Pancreas (tissue), 10 donors: ENCODE data around the gene INSYN1. TPM values are rescaled to one million over a fixed set of nuclear protein-coding genes. Genes with fewer than 3 reads are reported as not detected.
A peak's percentile ranks its signal among the peaks of the same experiment; 100 is the strongest.
"Not testable (repeated sequence)": the region's sequence is repeated elsewhere in the genome, so short reads cannot be mapped to it uniquely, and the experiment has no call there.

Experiments used
- ATAC-seq, 4 donors: fragments of 200-7000 bp; cut with Tn5 transposase; one replicate each; pipeline versions ENCODE4 v1.8.0 to v1.9.1; 2020; ENCODE audit warnings: mild to moderate bottlenecking in 4 of 4, moderate library complexity in 4 of 4
- DNase-seq, 6 donors: peaks; one replicate each; pipeline ENCODE4 v3.0.0-alpha.2; 2020
- FAIRE-seq: peaks from 2 replicates; lab custom pipeline; 2012; peaks lifted over from hg19 to GRCh38; lab: Jason Lieb, UNC
- H3K27ac ChIP-seq, 4 donors: fragments of 200-600 bp; sonication (generic); 1 replicate in 3 of 4; 2 replicates in 1 of 4; pipeline versions ENCODE4 v1.5.0 to v1.8.0; 2020
- H3K27me3 ChIP-seq, 4 donors: fragments of 200-600 bp; one replicate each; pipeline ENCODE4 v1.8.0; 2021
- H3K36me3 ChIP-seq, 3 donors: fragments of 200-600 bp; sonication (generic) in 1 of 3; one replicate each; pipeline versions ENCODE4 v1.5.0 to v1.8.0; 2020 to 2021
- H3K4me1 ChIP-seq, 3 donors: fragments of 200-600 bp; one replicate each; pipeline ENCODE4 v1.8.0; 2021
- H3K4me3 ChIP-seq, 4 donors: fragments of 200-600 bp; sonication (generic) in 2 of 4; one replicate each; pipeline versions ENCODE4 v1.5.0 to v1.8.0; 2020 to 2021
- H3K9me3 ChIP-seq, 4 donors: fragments of 200-600 bp; one replicate each; pipeline ENCODE4 v1.8.0; 2021
- WGBS, 2 donors: extraction: QIAGEN DNeasy Blood & Tissue Kit; methylation state at CpG; one replicate each; pipeline ENCODE4 v1.1.7; 2013; 5-methylcytosine and 5-hydroxymethylcytosine counted together
- intact Hi-C, 3 donors: fragments of 100-400 bp; cut with DNase I; formaldehyde crosslinking; loops; one replicate each; pipeline versions ENCODE4 v1.11.1 to v1.14.2; 2022
- polyA plus RNA-seq, 2 donors: library from polyadenylated mRNA; stranded (reverse); fragments of 200-250 nt; gene quantifications; one replicate each; pipeline ENCODE4 v1.2.3, GENCODE V29; 2013
- total RNA-seq, 6 donors: library from RNA; stranded (reverse); fragmentation: NEBNext Ultra II Directional in 4 of 6; extraction: Animal tissue kit (Norgen Biotek cat#: 25700) in 4 of 6; gene quantifications; one replicate each; pipeline versions ENCODE4 v1.2.1 to v1.2.4, GENCODE V29; 2021 to 2023
- TF ChIP-seq, protein P1 (sequence below), 4 donors: fragments of 200-600 bp; sonication (generic) in 3 of 4; IDR thresholded peaks; one replicate each; pipeline versions ENCODE4 v1.5.0 to v1.8.0; 2021; ENCODE audit warnings: antibody characterized with exemption in 4 of 4
- donor health status: healthy with polysubstance abuse.
- donor health status: DM: no; HTN: no; CAD: no; lungs with moderate emphysema.
- donor health status: DM: no; HTN: no; CAD: no.
- donor health status: control.
- donor health status: control.
- donor health status: Bipolar disorder and iron deficiency.
- donor health status: DM: yes; HTN: yes; CAD: no.
- donor health status: DM: no; HTN: no; CAD: no.
- donor health status: DM: no; HTN: no; CAD: no.
- donor health status: DM: yes; HTN: yes; CAD: no.

INSYN1 gene
- total and polyA plus RNA-seq, 8 donors = 0.42 to 28.2 (median 1.7) TPM

GRCh38 chr15:73704869-73705645 is 48.1 kb downstream of the INSYN1 start:
- DNase-seq = peak in 5 of 6 donors; percentile 39 to 84 (median 67)
- Histone ChIP-seq H3K4me3 (no peak overlapping the region), H3K9me3 (no peaks in the 10 kb centered on the region), H3K27ac (no peak overlapping the region), H3K27me3 (no peaks in the 10 kb centered on the region), H3K36me3 (peaks cover 0 to 9% (median 0%) of the 10 kb centered on the region in 3 donors), H3K4me1 (no peaks in the 10 kb centered on the region)
- intact Hi-C loops = loop anchor here in 1 of 3 donors (10.0 kb wide), 1 partner anchor 140 kb away; no protein-coding TSS in a partner anchor
- ATAC-seq = peak; percentile 54 to 84 (median 82)
- 50 to 52% methylated on average over 13 of the region's 13 CpGs for WGBS, 2 donors
- FAIRE-seq = no peak
- TF ChIP-seq, protein P1, sequence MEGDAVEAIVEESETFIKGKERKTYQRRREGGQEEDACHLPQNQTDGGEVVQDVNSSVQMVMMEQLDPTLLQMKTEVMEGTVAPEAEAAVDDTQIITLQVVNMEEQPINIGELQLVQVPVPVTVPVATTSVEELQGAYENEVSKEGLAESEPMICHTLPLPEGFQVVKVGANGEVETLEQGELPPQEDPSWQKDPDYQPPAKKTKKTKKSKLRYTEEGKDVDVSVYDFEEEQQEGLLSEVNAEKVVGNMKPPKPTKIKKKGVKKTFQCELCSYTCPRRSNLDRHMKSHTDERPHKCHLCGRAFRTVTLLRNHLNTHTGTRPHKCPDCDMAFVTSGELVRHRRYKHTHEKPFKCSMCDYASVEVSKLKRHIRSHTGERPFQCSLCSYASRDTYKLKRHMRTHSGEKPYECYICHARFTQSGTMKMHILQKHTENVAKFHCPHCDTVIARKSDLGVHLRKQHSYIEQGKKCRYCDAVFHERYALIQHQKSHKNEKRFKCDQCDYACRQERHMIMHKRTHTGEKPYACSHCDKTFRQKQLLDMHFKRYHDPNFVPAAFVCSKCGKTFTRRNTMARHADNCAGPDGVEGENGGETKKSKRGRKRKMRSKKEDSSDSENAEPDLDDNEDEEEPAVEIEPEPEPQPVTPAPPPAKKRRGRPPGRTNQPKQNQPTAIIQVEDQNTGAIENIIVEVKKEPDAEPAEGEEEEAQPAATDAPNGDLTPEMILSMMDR (IDR thresholded peaks at IDR 0.05) = peak; percentile 63 to 79 (median 75)

DNA sequence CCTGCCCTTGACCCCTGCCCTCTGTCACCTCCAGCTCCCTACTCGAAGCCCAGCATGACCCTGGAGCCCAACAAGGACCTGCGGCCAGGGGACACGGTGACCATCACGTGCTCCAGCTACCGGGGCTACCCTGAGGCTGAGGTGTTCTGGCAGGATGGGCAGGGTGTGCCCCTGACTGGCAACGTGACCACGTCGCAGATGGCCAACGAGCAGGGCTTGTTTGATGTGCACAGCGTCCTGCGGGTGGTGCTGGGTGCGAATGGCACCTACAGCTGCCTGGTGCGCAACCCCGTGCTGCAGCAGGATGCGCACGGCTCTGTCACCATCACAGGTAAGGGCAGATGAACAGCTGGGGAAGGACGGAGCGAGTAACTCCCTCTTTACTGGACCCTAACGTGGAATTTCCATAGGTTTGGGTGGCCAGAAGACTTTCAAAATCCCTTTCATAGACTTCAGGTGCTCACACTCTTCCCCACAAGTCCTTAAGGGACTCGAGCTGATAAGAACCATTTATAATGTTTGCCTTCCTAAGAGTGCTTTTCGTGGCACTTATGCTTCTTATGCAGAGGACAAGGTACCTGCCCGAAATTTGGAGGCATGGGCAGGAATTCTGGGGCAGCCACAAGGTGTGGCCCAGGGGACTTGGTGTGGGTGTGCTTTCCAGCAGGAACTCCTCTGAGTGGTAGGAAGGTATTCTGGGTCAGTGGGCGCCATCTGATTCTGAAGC is 48.8 kb downstream of the INSYN1 start:
- H3K4me1 ChIP-seq, H3K4me3 ChIP-seq, ATAC-seq, H3K27ac ChIP-seq, H3K27me3 ChIP-seq, FAIRE-seq, H3K36me3 ChIP-seq, H3K9me3 ChIP-seq: not testable (repeated sequence)
- peak in 1 of 6 donors; percentile 53 for DNase-seq
- intact Hi-C loops = loop anchor here in 1 of 3 donors (10.0 kb wide), 1 partner anchor 140 kb away; no protein-coding TSS in a partner anchor
- 82 to 87% methylated on average over 23 of the region's 23 CpGs for WGBS, 2 donors

DNA sequence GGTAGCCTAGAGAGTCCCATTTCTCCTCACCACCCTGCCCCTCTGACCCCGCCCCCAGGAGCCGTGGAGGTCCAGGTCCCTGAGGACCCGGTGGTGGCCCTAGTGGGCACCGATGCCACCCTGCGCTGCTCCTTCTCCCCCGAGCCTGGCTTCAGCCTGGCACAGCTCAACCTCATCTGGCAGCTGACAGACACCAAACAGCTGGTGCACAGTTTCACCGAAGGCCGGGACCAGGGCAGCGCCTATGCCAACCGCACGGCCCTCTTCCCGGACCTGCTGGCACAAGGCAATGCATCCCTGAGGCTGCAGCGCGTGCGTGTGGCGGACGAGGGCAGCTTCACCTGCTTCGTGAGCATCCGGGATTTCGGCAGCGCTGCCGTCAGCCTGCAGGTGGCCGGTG is 49.5 kb downstream of the INSYN1 start:
- H3K4me1 ChIP-seq, H3K36me3 ChIP-seq, H3K9me3 ChIP-seq, DNase-seq, H3K4me3 ChIP-seq, H3K27me3 ChIP-seq, FAIRE-seq, ATAC-seq, H3K27ac ChIP-seq: not testable (repeated sequence)
- WGBS, 2 donors = 90 to 94% methylated on average over 21 to 23 of the region's 23 CpGs
- intact Hi-C loops = loop anchor here in 1 of 3 donors (10.0 kb wide), 1 partner anchor 139 kb away; no protein-coding TSS in a partner anchor

- WGBS, 2 donors = 89 to 90% methylated on average over 24 to 33 of the region's 33 CpGs
- not testable (repeated sequence) for H3K27ac ChIP-seq, H3K4me3 ChIP-seq, H3K9me3 ChIP-seq, ATAC-seq, FAIRE-seq, DNase-seq, H3K27me3 ChIP-seq, H3K36me3 ChIP-seq, H3K4me1 ChIP-seq
- intact Hi-C loops = loop anchor here in 1 of 3 donors (10.0 kb wide), 1 partner anchor 138 kb away; no protein-coding TSS in a partner anchor
Measured at GRCh38 chr15:73702311-73703239, 50.6 kb downstream of the INSYN1 start.

- WGBS, 2 donors = 35 to 37% methylated on average over 13 of the region's 13 CpGs
- no peaks in the 10 kb centered on the region for H3K9me3 ChIP-seq
- DNase-seq = peak in 5 of 6 donors; percentile 56 to 78 (median 70)
- no peaks in the 10 kb centered on the region for H3K4me1 ChIP-seq
- ATAC-seq = peak; percentile 76 to 84 (median 82)
- H3K27ac ChIP-seq = no peak overlapping the region
- TF ChIP-seq, protein P1 (IDR thresholded peaks at IDR 0.05) = peak; percentile 92 to 95 (median 94)
- intact Hi-C loops = loop anchor here in 1 of 3 donors (10.0 kb wide), 1 partner anchor 135 kb away; no protein-coding TSS in a partner anchor
- peak; percentile 54 for FAIRE-seq
- H3K36me3 ChIP-seq = no peaks in the 10 kb centered on the region
- H3K4me3 ChIP-seq = no peak overlapping the region
- H3K27me3 ChIP-seq = no peaks in the 10 kb centered on the region
Measured at GRCh38 chr15:73700041-73700842, 52.9 kb downstream of the INSYN1 start.
